IMR-90 (cell line): ENCODE measurements around the gene DNAJB2.
A peak's percentile ranks its signal among the peaks of the same experiment; 100 is the strongest.

Experiments
- BHLHE40 ChIP-seq: fragments of 150-350 bp; IDR thresholded peaks from 2 replicates; pipeline ENCODE4 v1.6.1; 2016; ENCODE audit warnings: mild to moderate bottlenecking, low read depth, low read length
- CEBPB ChIP-seq: IDR thresholded peaks from 2 replicates; pipeline ENCODE4 v1.6.1; 2012; ENCODE audit warnings: low read depth, low read length, improper control_type of control experiment
- MAFK ChIP-seq: IDR thresholded peaks from 2 replicates; pipeline ENCODE4 v1.6.1; 2012; ENCODE audit warnings: low read depth, low read length, improper control_type of control experiment
- MXI1 ChIP-seq: IDR thresholded peaks from 2 replicates; pipeline ENCODE4 v1.6.1; 2012; ENCODE audit warnings: low read depth, mild to moderate bottlenecking, low read length, moderate library complexity, borderline replicate concordance
- NFE2L2 ChIP-seq: fragments of 150-350 bp; IDR thresholded peaks from 2 replicates; pipeline ENCODE4 v1.6.1; 2016; ENCODE audit warnings: low read depth, mild to moderate bottlenecking, low read length
- POLR2A ChIP-seq: IDR thresholded peaks from 2 replicates; pipeline ENCODE4 v1.6.1; 2012; ENCODE audit warnings: mild to moderate bottlenecking, low read depth, low read length
- RAD21 ChIP-seq: IDR thresholded peaks from 2 replicates; pipeline ENCODE4 v1.6.1; 2012; ENCODE audit warnings: low read length, improper control_type of control experiment
- RCOR1 ChIP-seq: IDR thresholded peaks from 2 replicates; pipeline ENCODE4 v1.6.1; 2012; ENCODE audit warnings: mild to moderate bottlenecking, low read length, improper control_type of control experiment; ENCODE audit not compliant: insufficient replicate concordance
- TF ChIP-seq, protein P1 (sequence below): conservative IDR thresholded peaks from 2 replicates; pipeline ENCODE4 v1.5.1; 2012; ENCODE audit warnings: mild to moderate bottlenecking, low read depth, low read length, improper control_type of control experiment
- TF ChIP-seq, protein P2 (sequence below): fragments of 150-350 bp; IDR thresholded peaks from 2 replicates; pipeline ENCODE4 v1.6.1; 2016; ENCODE audit warnings: low read depth, mild to moderate bottlenecking, low read length, moderate library complexity, borderline replicate concordance

DNA sequence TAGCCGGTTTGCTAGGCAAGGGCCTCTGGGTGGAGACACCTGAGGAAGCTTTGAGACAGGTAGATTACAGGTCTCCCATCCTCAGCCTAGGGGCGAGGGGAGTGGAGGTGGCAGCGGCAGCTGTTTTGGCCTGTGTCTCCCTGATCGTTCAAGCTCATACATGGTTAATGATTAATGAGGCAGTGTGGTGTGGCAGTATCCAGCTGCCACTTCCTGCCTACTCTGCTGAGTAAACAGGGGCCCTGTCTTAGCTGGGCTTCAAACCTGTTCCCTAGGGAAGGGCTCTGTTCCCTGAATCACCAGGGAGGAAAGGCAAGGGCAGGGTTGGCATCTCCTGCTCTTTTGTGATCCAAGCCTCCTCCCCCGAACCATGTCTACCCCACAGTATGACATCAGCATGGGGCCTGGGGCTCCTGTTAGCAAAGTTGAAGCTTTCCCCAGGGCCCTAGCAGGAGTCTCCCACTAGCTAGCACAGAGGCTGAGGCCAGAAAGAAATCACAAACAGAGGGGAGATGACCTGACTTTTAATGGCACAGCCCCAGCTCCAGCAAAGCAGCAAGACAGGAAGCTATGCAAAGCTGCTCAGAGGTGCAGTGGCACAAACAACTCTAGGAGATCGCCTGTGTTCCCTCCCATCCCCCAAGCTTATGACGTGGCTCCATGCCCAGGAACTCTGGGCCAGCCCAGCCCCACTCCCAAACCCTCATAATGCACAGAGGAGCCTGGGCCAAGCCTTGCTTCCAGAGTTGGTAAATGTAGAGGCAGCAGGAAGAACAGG, 29.8 kb upstream of the DNAJB2 start:
- TF ChIP-seq, protein P1, sequence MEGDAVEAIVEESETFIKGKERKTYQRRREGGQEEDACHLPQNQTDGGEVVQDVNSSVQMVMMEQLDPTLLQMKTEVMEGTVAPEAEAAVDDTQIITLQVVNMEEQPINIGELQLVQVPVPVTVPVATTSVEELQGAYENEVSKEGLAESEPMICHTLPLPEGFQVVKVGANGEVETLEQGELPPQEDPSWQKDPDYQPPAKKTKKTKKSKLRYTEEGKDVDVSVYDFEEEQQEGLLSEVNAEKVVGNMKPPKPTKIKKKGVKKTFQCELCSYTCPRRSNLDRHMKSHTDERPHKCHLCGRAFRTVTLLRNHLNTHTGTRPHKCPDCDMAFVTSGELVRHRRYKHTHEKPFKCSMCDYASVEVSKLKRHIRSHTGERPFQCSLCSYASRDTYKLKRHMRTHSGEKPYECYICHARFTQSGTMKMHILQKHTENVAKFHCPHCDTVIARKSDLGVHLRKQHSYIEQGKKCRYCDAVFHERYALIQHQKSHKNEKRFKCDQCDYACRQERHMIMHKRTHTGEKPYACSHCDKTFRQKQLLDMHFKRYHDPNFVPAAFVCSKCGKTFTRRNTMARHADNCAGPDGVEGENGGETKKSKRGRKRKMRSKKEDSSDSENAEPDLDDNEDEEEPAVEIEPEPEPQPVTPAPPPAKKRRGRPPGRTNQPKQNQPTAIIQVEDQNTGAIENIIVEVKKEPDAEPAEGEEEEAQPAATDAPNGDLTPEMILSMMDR, result no peak
- TF ChIP-seq MXI1, result no peak
- no peak for TF ChIP-seq BHLHE40
- TF ChIP-seq POLR2A, result peak; percentile 4; the same call in 1 of the 2 replicates
- TF ChIP-seq CEBPB, result no peak
- TF ChIP-seq RCOR1, result peak; percentile 11
- TF ChIP-seq, protein P2, sequence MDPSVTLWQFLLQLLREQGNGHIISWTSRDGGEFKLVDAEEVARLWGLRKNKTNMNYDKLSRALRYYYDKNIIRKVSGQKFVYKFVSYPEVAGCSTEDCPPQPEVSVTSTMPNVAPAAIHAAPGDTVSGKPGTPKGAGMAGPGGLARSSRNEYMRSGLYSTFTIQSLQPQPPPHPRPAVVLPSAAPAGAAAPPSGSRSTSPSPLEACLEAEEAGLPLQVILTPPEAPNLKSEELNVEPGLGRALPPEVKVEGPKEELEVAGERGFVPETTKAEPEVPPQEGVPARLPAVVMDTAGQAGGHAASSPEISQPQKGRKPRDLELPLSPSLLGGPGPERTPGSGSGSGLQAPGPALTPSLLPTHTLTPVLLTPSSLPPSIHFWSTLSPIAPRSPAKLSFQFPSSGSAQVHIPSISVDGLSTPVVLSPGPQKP, result no peak
- no peak for TF ChIP-seq MAFK
- no peak for TF ChIP-seq RAD21
- no peak for TF ChIP-seq NFE2L2
